ENCODE data around the gene HJURP.
A peak's percentile ranks its signal among the peaks of the same experiment; 100 is the strongest.

Gene HJURP

GRCh38 chr2:233807966-233808935 is 46.1 kb downstream of the HJURP start:
- Histone ChIP-seq H3K36me3 (no peaks in the 10 kb centered on the region), H3K27me3 (peaks cover 0 to 9% of the 10 kb centered on the region in 2 donors), H3K4me1 (no peaks in the 10 kb centered on the region), H3K27ac (no peak overlapping the region), H3K4me3 (no peak overlapping the region), H3K9me3 (no peaks in the 10 kb centered on the region)
- peak; percentile 15 to 35 for DNase-seq
- intact Hi-C loops (cut with DNase I; ENCODE audit: low total_unique reads): no loop called here
- no peak for TF ChIP-seq CTCF (IDR thresholded peaks at IDR 0.05)

GRCh38 chr2:233807215-233807865 is 47.0 kb downstream of the HJURP start:
- Histone ChIP-seq H3K9me3 (no peaks in the 10 kb centered on the region), H3K4me3 (no peak overlapping the region), H3K27ac (no peak overlapping the region), H3K36me3 (no peaks in the 10 kb centered on the region), H3K27me3 (peaks cover 0 to 9% of the 10 kb centered on the region in 2 donors), H3K4me1 (no peaks in the 10 kb centered on the region)
- intact Hi-C loops (cut with DNase I; ENCODE audit: low total_unique reads): no loop called here
- peak; percentile 13 to 48 for DNase-seq
- no peak for TF ChIP-seq CTCF (IDR thresholded peaks at IDR 0.05)

- peak in 1 of 2 donors; percentile 43 for DNase-seq
- H3K27me3 ChIP-seq: peaks cover 0 to 5% of the 10 kb centered on the region in 2 donors
- intact Hi-C loops (cut with DNase I; ENCODE audit: low total_unique reads): no loop called here
- no peaks in the 10 kb centered on the region for H3K9me3 ChIP-seq
- no peak for TF ChIP-seq CTCF (IDR thresholded peaks at IDR 0.05)
- no peak overlapping the region for H3K4me3 ChIP-seq
- no peaks in the 10 kb centered on the region for H3K4me1 ChIP-seq
- H3K36me3 ChIP-seq: no peaks in the 10 kb centered on the region
- no peak overlapping the region for H3K27ac ChIP-seq
Observed at GRCh38 chr2:233803994-233804393, 50.3 kb downstream of the HJURP start.

GRCh38 chr2:233803292-233803911 is 50.9 kb downstream of the HJURP start:
- Histone ChIP-seq H3K4me3 (no peak overlapping the region), H3K27me3 (peaks cover 0 to 4% of the 10 kb centered on the region in 2 donors), H3K4me1 (no peaks in the 10 kb centered on the region), H3K9me3 (no peaks in the 10 kb centered on the region), H3K36me3 (no peaks in the 10 kb centered on the region), H3K27ac (no peak overlapping the region)
- peak in 1 of 2 donors; percentile 51 for DNase-seq
- intact Hi-C loops (cut with DNase I; ENCODE audit: low total_unique reads): no loop called here
- TF ChIP-seq CTCF (IDR thresholded peaks at IDR 0.05): no peak

GRCh38 chr2:233802132-233802815 is 52.1 kb downstream of the HJURP start:
- H3K4me1 ChIP-seq: no peaks in the 10 kb centered on the region
- intact Hi-C loops (cut with DNase I; ENCODE audit: low total_unique reads): no loop called here
- H3K4me3 ChIP-seq: no peak overlapping the region
- no peaks in the 10 kb centered on the region for H3K9me3 ChIP-seq
- no peak for TF ChIP-seq CTCF (IDR thresholded peaks at IDR 0.05)
- no peaks in the 10 kb centered on the region for H3K36me3 ChIP-seq
- no peak overlapping the region for H3K27ac ChIP-seq
- H3K27me3 ChIP-seq: no peaks in the 10 kb centered on the region
- no peak for DNase-seq
